Sigmoid colon (tissue), 7 donors: Measurements from ENCODE around the gene PEX11B. TPM values are rescaled to one million over a fixed set of nuclear protein-coding genes. Genes with fewer than 3 reads are reported as not detected.
"Not testable (repeated sequence)": the region's sequence is repeated elsewhere in the genome, so short reads cannot be mapped to it uniquely, and the experiment has no call there.

ENCODE experiments used
- DNase-seq: peaks from one replicate; pipeline ENCODE4 v3.0.0-alpha.2; 2019
- H3K27ac ChIP-seq, 4 donors: fragments of 200-600 bp; sonication (generic); one replicate each; pipeline ENCODE4 v1.5.1; 2016 to 2019; ENCODE audit warnings: mild to moderate bottlenecking in 1 of 4
- H3K27me3 ChIP-seq, 3 donors: fragments of 200-600 bp; sonication (generic); one replicate each; pipeline ENCODE4 v1.5.1; 2019; ENCODE audit warnings: mild to moderate bottlenecking in 1 of 3
- H3K36me3 ChIP-seq, 4 donors: fragments of 200-600 bp; sonication (generic); one replicate each; pipeline ENCODE4 v1.5.1; 2016 to 2019
- H3K4me1 ChIP-seq, 4 donors: fragments of 200-600 bp; sonication (generic); one replicate each; pipeline ENCODE4 v1.5.1; 2017 to 2019
- H3K4me3 ChIP-seq, 4 donors: fragments of 200-600 bp; sonication (generic); one replicate each; pipeline ENCODE4 v1.5.1; 2017 to 2019; ENCODE audit warnings: mild to moderate bottlenecking in 2 of 4, moderate library complexity in 1 of 4
- H3K9me3 ChIP-seq, 4 donors: fragments of 200-600 bp in 3 of 4; sonication (generic) in 3 of 4; one replicate each; pipeline versions ENCODE4 v1.5.1 to v1.6.1; 2013 to 2019
- CTCF ChIP-seq, 4 experiments: fragments of 450-650 bp in 3 of 4; fragments of 200-600 bp in 1 of 4; IDR thresholded peaks; one replicate each; pipeline ENCODE4 v1.5.1; 2016 to 2019; ENCODE audit warnings: antibody characterized with exemption in 4 of 4, mild to moderate bottlenecking in 3 of 4, moderate library complexity in 2 of 4
- EP300 ChIP-seq, 4 donors: sonication (generic); formaldehyde crosslinking; IDR thresholded peaks; one replicate each; pipeline ENCODE4 v1.6.1; 2017; ENCODE audit warnings: antibody characterized with exemption in 4 of 4
- POLR2A ChIP-seq, 2 donors: fragments of 450-650 bp; IDR thresholded peaks; one replicate each; pipeline ENCODE4 v1.6.1; 2016; ENCODE audit warnings: antibody characterized with exemption in 2 of 2, mild to moderate bottlenecking in 2 of 2, moderate library complexity in 2 of 2
- POLR2AphosphoS5 ChIP-seq, 4 donors: sonication (generic); formaldehyde crosslinking; IDR thresholded peaks; one replicate each; pipeline ENCODE4 v1.6.1; 2017; ENCODE audit warnings: antibody characterized with exemption in 4 of 4
- WGBS, 2 donors: extraction: QIAGEN DNeasy Blood & Tissue Kit; methylation state at CpG; one replicate each; pipeline ENCODE4 v1.1.7; 2013; 5-methylcytosine and 5-hydroxymethylcytosine counted together
- intact Hi-C: fragments of 100-400 bp; cut with DNase I; formaldehyde crosslinking; loops from one replicate; pipeline ENCODE4 v1.15.1; 2023
- polyA plus RNA-seq, 3 donors: library from polyadenylated mRNA; stranded (reverse); fragments of 200-250 nt; gene quantifications; one replicate each; pipeline ENCODE4 v1.2.3, GENCODE V29; 2013
- total RNA-seq, 4 donors: library from RNA; depleted of rRNA; stranded (reverse); fragments of >200 nt; gene quantifications; one replicate each; pipeline ENCODE4 v1.1.0, GENCODE V29; 2016
- donor health status: healthy with polysubstance abuse.
- donor health status: Bipolar disorder and iron deficiency.
- donor health status: healthy.

PEX11B gene
- total and polyA plus RNA-seq, 7 donors: 20.2 to 41.8 (median 22.5) TPM

GRCh38 chr1:145927063-145927886 lies 8.8 kb upstream of the PEX11B start, which contains the start of gene RBM8A:
TSS of gene RBM8A (minus strand) at chr1:145927484. CDS start at chr1:145927426, 58 bp downstream.
- Histone ChIP-seq H3K9me3 (no peaks in the 10 kb centered on the region), H3K4me1 (peaks cover 0 to 20% (median 19%) of the 10 kb centered on the region in 4 donors), H3K36me3 (peaks cover 0 to 36% (median 0%) of the 10 kb centered on the region in 4 donors), H3K4me3 (peak within 1 kb of the TSS; percentile 58 to 70 (median 66)), H3K27ac (peak within 1 kb of the TSS; percentile 90 to 93 (median 92)), H3K27me3 (no peaks in the 10 kb centered on the region)
- intact Hi-C loops: loop anchor here (2.0 kb wide), 1 partner anchor 34 kb away; no protein-coding TSS in a partner anchor
- 0% methylated on average over 41 of the region's 41 CpGs for WGBS, 2 donors
- TF ChIP-seq CTCF (IDR thresholded peaks at IDR 0.05) (peak; percentile 15 to 79 (median 68)), POLR2AphosphoS5 (IDR thresholded peaks at IDR 0.05) (peak; percentile 99 to 100 (median 99)), EP300 (IDR thresholded peaks at IDR 0.05) (no peak), POLR2A (IDR thresholded peaks at IDR 0.05) (peak; percentile 98 to 99)
- peak; percentile 98 for DNase-seq

- 4 to 7% methylated on average over 19 of the region's 19 CpGs for WGBS, 2 donors
- intact Hi-C loops: loop anchor here (2.0 kb wide), 1 partner anchor 34 kb away; no protein-coding TSS in a partner anchor
- TF ChIP-seq EP300 (IDR thresholded peaks at IDR 0.05) (no peak), POLR2AphosphoS5 (IDR thresholded peaks at IDR 0.05) (no peak), POLR2A (IDR thresholded peaks at IDR 0.05) (no peak), CTCF (IDR thresholded peaks at IDR 0.05) (no peak)
- H3K4me3 ChIP-seq: peak overlapping the region; percentile 58 to 70 (median 66)
- DNase-seq: no peak
- peak overlapping the region; percentile 90 to 93 (median 92) for H3K27ac ChIP-seq
- peaks cover 0 to 20% (median 19%) of the 10 kb centered on the region in 4 donors for H3K4me1 ChIP-seq
- H3K36me3 ChIP-seq: peaks cover 0 to 36% (median 0%) of the 10 kb centered on the region in 4 donors
- H3K9me3 ChIP-seq: no peaks in the 10 kb centered on the region
- H3K27me3 ChIP-seq: no peaks in the 10 kb centered on the region
Observed at GRCh38 chr1:145926686-145927062, 8.2 kb upstream of the PEX11B start.

- no peak overlapping the region for H3K27ac ChIP-seq
- WGBS, 2 donors: 82 to 90% methylated on average over 2 of the region's 2 CpGs
Observed at GRCh38 chr1:145922266-145922665, 3.7 kb upstream of the PEX11B start.

GRCh38 chr1:145920297-145920696 lies 1.8 kb upstream of the PEX11B start:
- H3K27ac ChIP-seq, DNase-seq, H3K27me3 ChIP-seq, intact Hi-C loops, H3K9me3 ChIP-seq, H3K4me3 ChIP-seq: not testable (repeated sequence)
- WGBS, 2 donors: 71 to 81% methylated on average over 2 to 3 of the region's 4 CpGs
- H3K36me3 ChIP-seq: peaks cover 0 to 39% (median 0%) of the 10 kb centered on the region in 4 donors
- peaks cover 0 to 30% (median 26%) of the 10 kb centered on the region in 4 donors for H3K4me1 ChIP-seq

More at GRCh38 chr1:145922266-145922665, 3.7 kb upstream of the PEX11B start:
- Histone ChIP-seq H3K4me3 (no peak overlapping the region), H3K36me3 (peaks cover 0 to 30% (median 0%) of the 10 kb centered on the region in 4 donors), H3K4me1 (peaks cover 0 to 36% (median 30%) of the 10 kb centered on the region in 4 donors), H3K27me3 (no peaks in the 10 kb centered on the region), H3K9me3 (no peaks in the 10 kb centered on the region)
- TF ChIP-seq EP300 (IDR thresholded peaks at IDR 0.05) (no peak), POLR2AphosphoS5 (IDR thresholded peaks at IDR 0.05) (no peak), CTCF (IDR thresholded peaks at IDR 0.05) (no peak), POLR2A (IDR thresholded peaks at IDR 0.05) (no peak)
- no peak for DNase-seq
- intact Hi-C loops: no loop called here
